H9 (cell line): ENCODE results near the gene SMCO3. TPM values are rescaled to one million over a fixed set of nuclear protein-coding genes. Genes with fewer than 3 reads are reported as not detected.

Experiments
- DNase-seq: peaks from one replicate; pipeline ENCODE4 v3.0.0-alpha.2; 2017
- H2AFZ ChIP-seq: one replicate; pipeline ENCODE4 v1.6.1; 2013; ENCODE audit warnings: mild to moderate bottlenecking, low read length, control low read depth, moderate library complexity
- H2AK5ac ChIP-seq: 2 replicates; pipeline ENCODE4 v1.6.1; 2013; ENCODE audit warnings: low read length, control low read depth, mixed read lengths; ENCODE audit not compliant: insufficient read length
- H2BK120ac ChIP-seq: one replicate; pipeline ENCODE4 v1.6.1; 2013; ENCODE audit warnings: low read depth, mild to moderate bottlenecking, low read length, control low read depth, inconsistent platforms; ENCODE audit not compliant: poor library complexity, severe bottlenecking
- H2BK12ac ChIP-seq: 2 replicates; pipeline ENCODE4 v1.6.1; 2013; ENCODE audit warnings: low read length, control low read depth, mixed read lengths, low read depth; ENCODE audit not compliant: insufficient read length
- H2BK15ac ChIP-seq: 2 replicates; pipeline ENCODE4 v1.6.1; 2013; ENCODE audit warnings: low read depth, low read length, control low read depth
- H2BK20ac ChIP-seq: one replicate; pipeline ENCODE4 v1.6.1; 2013; ENCODE audit warnings: low read depth, mild to moderate bottlenecking, low read length, control low read depth, inconsistent platforms; ENCODE audit not compliant: poor library complexity, severe bottlenecking
- H2BK5ac ChIP-seq: 2 replicates; pipeline ENCODE4 v1.6.1; 2013; ENCODE audit warnings: low read length, control low read depth, mixed read lengths; ENCODE audit not compliant: insufficient read length
- H3K14ac ChIP-seq: 2 replicates; pipeline ENCODE4 v1.6.1; 2013; ENCODE audit warnings: low read length, control low read depth; ENCODE audit not compliant: insufficient read depth
- H3K18ac ChIP-seq: 2 replicates; pipeline ENCODE4 v1.6.1; 2013; ENCODE audit warnings: low read depth, mild to moderate bottlenecking, mixed read lengths, low read length, control low read depth; ENCODE audit not compliant: insufficient read length
- H3K23ac ChIP-seq: 2 replicates; pipeline ENCODE4 v1.6.1; 2013; ENCODE audit warnings: low read length, control low read depth, mixed read lengths, low read depth; ENCODE audit not compliant: insufficient read length
- H3K23me2 ChIP-seq: 2 replicates; pipeline ENCODE4 v1.6.1; 2013; ENCODE audit warnings: low read depth, mild to moderate bottlenecking, mixed read lengths, low read length, control low read depth; ENCODE audit not compliant: insufficient read length, poor library complexity, severe bottlenecking
- H3K27ac ChIP-seq: 2 replicates; pipeline ENCODE4 v1.5.1; 2013; ENCODE audit warnings: low read length, control low read depth, mixed read lengths, low read depth; ENCODE audit not compliant: insufficient read length
- H3K27me3 ChIP-seq: 2 replicates; pipeline ENCODE4 v1.6.1; 2013; ENCODE audit warnings: low read length, control low read depth, inconsistent platforms; ENCODE audit not compliant: insufficient read depth
- H3K4ac ChIP-seq: 2 replicates; pipeline ENCODE4 v1.6.1; 2013; ENCODE audit warnings: low read depth, mild to moderate bottlenecking, control low read depth, inconsistent platforms, low read length, moderate library complexity
- H3K4me1 ChIP-seq: 2 replicates; pipeline ENCODE4 v1.6.1; 2013; ENCODE audit warnings: low read length, control low read depth, inconsistent platforms; ENCODE audit not compliant: insufficient read depth
- H3K4me2 ChIP-seq: 2 replicates; pipeline ENCODE4 v1.6.1; 2013; ENCODE audit warnings: low read length, control low read depth, mixed read lengths; ENCODE audit not compliant: insufficient read length, insufficient read depth
- H3K56ac ChIP-seq: 2 replicates; pipeline ENCODE4 v1.6.1; 2013; ENCODE audit warnings: low read depth, mild to moderate bottlenecking, mixed read lengths, low read length, control low read depth; ENCODE audit not compliant: insufficient read length
- H3K79me1 ChIP-seq: 2 replicates; pipeline ENCODE4 v1.6.1; 2013; ENCODE audit warnings: low read depth, mild to moderate bottlenecking, moderate library complexity, low read length, control low read depth, inconsistent platforms; ENCODE audit not compliant: insufficient read depth, poor library complexity, severe bottlenecking
- H3K79me2 ChIP-seq: 2 replicates; pipeline ENCODE4 v1.6.1; 2013; ENCODE audit warnings: low read length, control low read depth, inconsistent platforms; ENCODE audit not compliant: insufficient read depth
- H3K9ac ChIP-seq: 2 replicates; pipeline ENCODE4 v1.6.1; 2013; ENCODE audit warnings: low read length, control low read depth, mixed read lengths; ENCODE audit not compliant: insufficient read length; ENCODE audit errors: extremely low read depth
- H3K9me3 ChIP-seq: one replicate; pipeline ENCODE4 v1.6.1; 2013; ENCODE audit warnings: low read depth, low read length, inconsistent platforms; ENCODE audit not compliant: control insufficient read depth
- H3T11ph ChIP-seq: one replicate; pipeline ENCODE4 v1.6.1; 2013; ENCODE audit warnings: mild to moderate bottlenecking, low read length, control low read depth, inconsistent platforms
- H4K20me1 ChIP-seq: one replicate; pipeline ENCODE4 v1.6.1; 2013; ENCODE audit not compliant: control insufficient read depth, insufficient read length, insufficient read depth
- H4K5ac ChIP-seq: 2 replicates; pipeline ENCODE4 v1.6.1; 2013; ENCODE audit warnings: low read depth, mild to moderate bottlenecking, mixed read lengths, low read length, control low read depth; ENCODE audit not compliant: insufficient read length
- H4K8ac ChIP-seq: replicated peaks from 2 replicates; pipeline ENCODE4 v1.6.1; 2013; ENCODE audit warnings: low read length, control low read depth, mixed read lengths, low read depth; ENCODE audit not compliant: insufficient read length
- H4K91ac ChIP-seq: 2 replicates; pipeline ENCODE4 v1.6.1; 2013; ENCODE audit warnings: low read depth, mild to moderate bottlenecking, moderate library complexity, mixed read lengths, low read length, control low read depth; ENCODE audit not compliant: insufficient read length
- H3K27ac Mint-ChIP-seq, 3 experiments: 2 replicates in 2 of 3; 3 replicates in 1 of 3; pipeline ENCODE4 v1.8.0; 2020 to 2021; ENCODE audit warnings: mixed read lengths in 3 of 3, mild to moderate bottlenecking in 1 of 3, moderate library complexity in 1 of 3
- H3K27me3 Mint-ChIP-seq: 2 replicates; pipeline ENCODE4 v1.8.0; 2021; ENCODE audit warnings: low read depth, mild to moderate bottlenecking, moderate library complexity, mixed read lengths
- H3K36me3 Mint-ChIP-seq, 3 experiments: 2 replicates in 2 of 3; 3 replicates in 1 of 3; pipeline ENCODE4 v1.8.0; 2020 to 2021; ENCODE audit warnings: low read depth in 3 of 3, mixed read lengths in 3 of 3; ENCODE audit not compliant: insufficient read depth in 1 of 3
- H3K4me1 Mint-ChIP-seq, 2 experiments: 2 replicates each; pipeline ENCODE4 v1.8.0; 2020; ENCODE audit warnings: mixed read lengths in 2 of 2
- H3K4me3 Mint-ChIP-seq, 2 experiments: 2 replicates in 1 of 2; 3 replicates in 1 of 2; pipeline ENCODE4 v1.8.0; 2020 to 2021; ENCODE audit warnings: mild to moderate bottlenecking in 2 of 2, mixed read lengths in 2 of 2, moderate library complexity in 1 of 2
- H3K9me3 Mint-ChIP-seq, 2 experiments: 2 replicates in 1 of 2; 3 replicates in 1 of 2; pipeline ENCODE4 v1.8.0; 2020; ENCODE audit warnings: mild to moderate bottlenecking in 2 of 2, mixed read lengths in 2 of 2, moderate library complexity in 1 of 2
- WGBS: extraction: QIAGEN DNeasy Blood & Tissue Kit; methylation state at CpG from one replicate; pipeline ENCODE4 v1.1.7; 2013; ENCODE audit warnings: missing lambda C conversion rate, low lambda C conversion rate, mixed read lengths; ENCODE audit not compliant: insufficient read length; ENCODE audit errors: extremely low coverage; 5-methylcytosine and 5-hydroxymethylcytosine counted together
- total RNA-seq: library from RNA; stranded (reverse); gene quantifications from 2 replicates; pipeline ENCODE4 v1.2.1, GENCODE V29; 2021
- TF ChIP-seq, protein P1 (sequence below): fragments of 200-600 bp; sonication (generic); conservative IDR thresholded peaks from 3 replicates; pipeline ENCODE4 v1.8.0; 2021; ENCODE audit warnings: antibody characterized with exemption, mild to moderate bottlenecking

SMCO3 gene
- total RNA-seq, 1 experiment from 2014 or later, result not detected

DNA sequence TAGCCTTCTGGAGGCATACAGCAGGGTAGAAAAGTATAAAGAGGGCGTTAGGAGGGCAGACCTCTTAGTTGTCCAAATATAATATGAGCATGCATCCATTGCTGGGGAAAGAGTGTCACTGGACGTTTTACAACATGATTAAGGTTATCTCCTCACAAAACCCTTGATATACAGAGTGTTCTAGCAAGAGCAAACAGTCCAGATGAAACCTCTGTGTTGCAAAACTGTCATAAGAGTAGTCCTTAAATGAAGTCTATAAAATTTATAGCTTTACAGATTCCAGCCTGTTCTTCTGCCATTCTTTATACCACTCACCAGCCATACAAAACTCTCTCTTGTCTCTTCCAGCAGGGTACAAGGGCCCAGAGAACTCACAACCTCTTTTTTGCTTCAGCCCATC lies 32.4 kb downstream of the SMCO3 start:
- no peak overlapping the region for H4K91ac ChIP-seq
- TF ChIP-seq, protein P1, sequence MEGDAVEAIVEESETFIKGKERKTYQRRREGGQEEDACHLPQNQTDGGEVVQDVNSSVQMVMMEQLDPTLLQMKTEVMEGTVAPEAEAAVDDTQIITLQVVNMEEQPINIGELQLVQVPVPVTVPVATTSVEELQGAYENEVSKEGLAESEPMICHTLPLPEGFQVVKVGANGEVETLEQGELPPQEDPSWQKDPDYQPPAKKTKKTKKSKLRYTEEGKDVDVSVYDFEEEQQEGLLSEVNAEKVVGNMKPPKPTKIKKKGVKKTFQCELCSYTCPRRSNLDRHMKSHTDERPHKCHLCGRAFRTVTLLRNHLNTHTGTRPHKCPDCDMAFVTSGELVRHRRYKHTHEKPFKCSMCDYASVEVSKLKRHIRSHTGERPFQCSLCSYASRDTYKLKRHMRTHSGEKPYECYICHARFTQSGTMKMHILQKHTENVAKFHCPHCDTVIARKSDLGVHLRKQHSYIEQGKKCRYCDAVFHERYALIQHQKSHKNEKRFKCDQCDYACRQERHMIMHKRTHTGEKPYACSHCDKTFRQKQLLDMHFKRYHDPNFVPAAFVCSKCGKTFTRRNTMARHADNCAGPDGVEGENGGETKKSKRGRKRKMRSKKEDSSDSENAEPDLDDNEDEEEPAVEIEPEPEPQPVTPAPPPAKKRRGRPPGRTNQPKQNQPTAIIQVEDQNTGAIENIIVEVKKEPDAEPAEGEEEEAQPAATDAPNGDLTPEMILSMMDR, result no peak
- H2BK20ac ChIP-seq, result no peak overlapping the region
- H4K8ac ChIP-seq, result no peak overlapping the region
- H3T11ph ChIP-seq, result no peak overlapping the region
- H4K20me1 ChIP-seq, result no peaks in the 10 kb centered on the region
- no peaks in the 10 kb centered on the region for H3K79me1 ChIP-seq
- no peak overlapping the region for H3K14ac ChIP-seq
- H2AK5ac ChIP-seq, result no peak overlapping the region
- no peak overlapping the region for H3K23ac ChIP-seq
- no peak overlapping the region for H3K18ac ChIP-seq
- peaks cover 2 to 19% (median 2%) of the 10 kb centered on the region in 3 experiments; a peak in 5 of 7 replicates for H3K36me3 Mint-ChIP-seq
- WGBS, result no CpG with 5 or more reads among the region's 2 CpGs
- H3K27ac Mint-ChIP-seq, result no peak overlapping the region
- H3K27me3 ChIP-seq, result no peaks in the 10 kb centered on the region
- no peak for DNase-seq
- H3K4me1 ChIP-seq, result peaks cover 2% of the 10 kb centered on the region; the same call in 1 of the 2 replicates
- H3K9ac ChIP-seq, result no peak overlapping the region
- H3K56ac ChIP-seq, result no peak overlapping the region
- H2BK12ac ChIP-seq, result no peak overlapping the region
- H3K9me3 Mint-ChIP-seq, result no peaks in the 10 kb centered on the region
- no peak overlapping the region; a peak in 1 of 5 replicates for H3K4me3 Mint-ChIP-seq
- H4K5ac ChIP-seq, result no peak overlapping the region
- no peak overlapping the region for H3K4ac ChIP-seq
- no peak overlapping the region for H3K4me2 ChIP-seq
- H3K23me2 ChIP-seq, result no peaks in the 10 kb centered on the region
- H3K4me1 Mint-ChIP-seq, result peaks cover 11 to 19% of the 10 kb centered on the region in 2 experiments
- no peak overlapping the region for H2BK120ac ChIP-seq
- H3K79me2 ChIP-seq, result no peaks in the 10 kb centered on the region
- no peak overlapping the region for H3K27ac ChIP-seq
- no peak overlapping the region for H2AFZ ChIP-seq
- no peak overlapping the region for H2BK5ac ChIP-seq
- H3K9me3 ChIP-seq, result no peaks in the 10 kb centered on the region
- no peak overlapping the region for H2BK15ac ChIP-seq
- H3K27me3 Mint-ChIP-seq, result no peaks in the 10 kb centered on the region
